Measurements from ENCODE around the gene SCRN3. TPM values are rescaled to one million over a fixed set of nuclear protein-coding genes. Genes with fewer than 3 reads are reported as not detected.

SCRN3 gene
- total RNA-seq, 2 donors from 2014 or later = 19.1 to 20.7 TPM

DNA sequence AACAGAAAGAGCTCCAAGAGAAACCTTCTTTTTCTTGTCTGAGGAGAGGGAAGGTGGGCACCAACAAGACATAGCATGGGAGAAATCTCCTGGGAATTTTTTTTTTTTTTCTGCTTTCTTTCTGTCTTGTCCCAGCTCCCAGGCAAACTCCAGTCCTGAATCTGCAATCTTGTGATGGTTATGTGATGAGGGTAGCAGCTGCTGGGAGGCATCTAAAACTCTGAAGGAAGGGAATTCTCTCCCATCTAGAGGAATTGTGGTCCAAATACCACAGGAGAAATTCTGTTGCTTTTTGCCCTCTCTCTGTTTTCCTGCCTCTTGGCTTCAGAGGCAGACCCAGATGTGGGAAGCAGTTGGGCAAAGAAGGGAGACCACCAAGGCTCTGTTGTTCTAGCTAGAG lies 16.7 kb downstream of the SCRN3 start:
- Histone ChIP-seq H3K27me3 (no peaks in the 10 kb centered on the region), H3K36me3 (no peaks in the 10 kb centered on the region), H3K9me3 (no peaks in the 10 kb centered on the region), H3K4me1 (no peaks in the 10 kb centered on the region), H3K9ac (ENCODE audit: low read depth in 2 of 2, low read length in 2 of 2) (no peak overlapping the region), H3K4me3 (no peak overlapping the region), H3K27ac (no peak overlapping the region)
- TF ChIP-seq, protein P1, sequence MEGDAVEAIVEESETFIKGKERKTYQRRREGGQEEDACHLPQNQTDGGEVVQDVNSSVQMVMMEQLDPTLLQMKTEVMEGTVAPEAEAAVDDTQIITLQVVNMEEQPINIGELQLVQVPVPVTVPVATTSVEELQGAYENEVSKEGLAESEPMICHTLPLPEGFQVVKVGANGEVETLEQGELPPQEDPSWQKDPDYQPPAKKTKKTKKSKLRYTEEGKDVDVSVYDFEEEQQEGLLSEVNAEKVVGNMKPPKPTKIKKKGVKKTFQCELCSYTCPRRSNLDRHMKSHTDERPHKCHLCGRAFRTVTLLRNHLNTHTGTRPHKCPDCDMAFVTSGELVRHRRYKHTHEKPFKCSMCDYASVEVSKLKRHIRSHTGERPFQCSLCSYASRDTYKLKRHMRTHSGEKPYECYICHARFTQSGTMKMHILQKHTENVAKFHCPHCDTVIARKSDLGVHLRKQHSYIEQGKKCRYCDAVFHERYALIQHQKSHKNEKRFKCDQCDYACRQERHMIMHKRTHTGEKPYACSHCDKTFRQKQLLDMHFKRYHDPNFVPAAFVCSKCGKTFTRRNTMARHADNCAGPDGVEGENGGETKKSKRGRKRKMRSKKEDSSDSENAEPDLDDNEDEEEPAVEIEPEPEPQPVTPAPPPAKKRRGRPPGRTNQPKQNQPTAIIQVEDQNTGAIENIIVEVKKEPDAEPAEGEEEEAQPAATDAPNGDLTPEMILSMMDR (IDR thresholded peaks at IDR 0.05) = no peak
- no peak for DNase-seq
- intact Hi-C loops (cut with DNase I) = no loop called here

DNA sequence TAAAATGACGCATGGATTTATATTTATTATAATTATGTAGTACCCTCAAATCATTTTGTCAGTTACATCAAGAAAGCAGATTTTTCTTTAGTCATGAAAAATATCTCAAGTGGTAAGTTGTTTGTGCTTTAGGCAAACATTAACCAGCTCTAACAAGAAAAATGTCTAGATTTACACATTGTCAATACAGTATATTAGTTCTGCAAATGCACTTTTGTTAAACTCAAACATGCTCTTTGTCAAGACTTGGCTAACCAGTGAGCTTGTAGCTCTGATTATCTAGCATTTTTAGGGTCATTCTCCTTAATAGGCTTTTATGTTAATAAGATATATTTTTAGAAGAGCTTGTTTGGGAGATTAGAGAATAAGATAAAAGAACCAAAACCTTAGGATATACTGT lies 32.7 kb downstream of the SCRN3 start:
- Histone ChIP-seq H3K36me3 (no peaks in the 10 kb centered on the region), H3K9ac (ENCODE audit: low read depth in 2 of 2, low read length in 2 of 2) (no peak overlapping the region), H3K27me3 (no peaks in the 10 kb centered on the region), H3K4me1 (no peaks in the 10 kb centered on the region), H3K27ac (no peak overlapping the region), H3K9me3 (no peaks in the 10 kb centered on the region), H3K4me3 (no peak overlapping the region)
- no peak for DNase-seq
- intact Hi-C loops (cut with DNase I) = no loop called here
- TF ChIP-seq, protein P1 (IDR thresholded peaks at IDR 0.05) = no peak

GRCh38 chr2:174430066-174430465 lies 34.5 kb downstream of the SCRN3 start:
- Histone ChIP-seq H3K9ac (ENCODE audit: low read depth in 2 of 2, low read length in 2 of 2) (no peak overlapping the region), H3K4me1 (no peaks in the 10 kb centered on the region), H3K9me3 (no peaks in the 10 kb centered on the region), H3K4me3 (no peak overlapping the region), H3K27ac (no peak overlapping the region), H3K27me3 (no peaks in the 10 kb centered on the region), H3K36me3 (no peaks in the 10 kb centered on the region)
- TF ChIP-seq, protein P1 (IDR thresholded peaks at IDR 0.05) = no peak
- DNase-seq = no peak
- intact Hi-C loops (cut with DNase I) = no loop called here

- no peaks in the 10 kb centered on the region for H3K9me3 ChIP-seq
- TF ChIP-seq, protein P1 (IDR thresholded peaks at IDR 0.05) = no peak
- no peaks in the 10 kb centered on the region for H3K36me3 ChIP-seq
- H3K27me3 ChIP-seq = no peaks in the 10 kb centered on the region
- H3K4me3 ChIP-seq = no peak overlapping the region
- DNase-seq = no peak
- H3K9ac ChIP-seq (ENCODE audit: low read depth in 2 of 2, low read length in 2 of 2) = no peak overlapping the region
- intact Hi-C loops (cut with DNase I) = no loop called here
- no peak overlapping the region for H3K27ac ChIP-seq
- no peaks in the 10 kb centered on the region for H3K4me1 ChIP-seq
Observed at GRCh38 chr2:174431902-174432301, 36.4 kb downstream of the SCRN3 start.

DNA sequence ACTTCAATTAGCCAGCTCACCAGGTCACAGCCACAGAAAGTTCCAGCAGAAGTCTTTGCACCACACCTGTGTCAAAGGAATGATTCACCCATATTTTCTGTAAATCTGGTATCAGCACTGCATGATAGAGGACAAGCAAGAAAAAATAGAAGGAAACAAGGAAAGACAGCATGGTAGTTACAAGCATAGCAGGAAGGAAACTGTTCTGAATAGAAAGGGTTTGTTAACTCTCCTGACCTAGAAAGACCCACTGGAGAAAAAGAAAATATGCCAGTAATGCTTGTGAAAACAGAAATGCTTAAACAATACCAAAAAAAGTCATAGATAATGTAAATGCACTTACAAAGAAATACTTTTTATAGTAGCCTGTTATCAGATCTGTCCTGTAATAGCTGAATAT lies 40.8 kb downstream of the SCRN3 start:
- H3K36me3 ChIP-seq = no peaks in the 10 kb centered on the region
- H3K9me3 ChIP-seq = no peaks in the 10 kb centered on the region
- TF ChIP-seq, protein P1 (IDR thresholded peaks at IDR 0.05) = no peak
- DNase-seq = no peak
- intact Hi-C loops (cut with DNase I) = no loop called here
- H3K27ac ChIP-seq = no peak overlapping the region
- no peak overlapping the region for H3K9ac ChIP-seq (ENCODE audit: low read depth in 2 of 2, low read length in 2 of 2)
- H3K4me3 ChIP-seq = no peak overlapping the region
- no peaks in the 10 kb centered on the region for H3K4me1 ChIP-seq
- no peaks in the 10 kb centered on the region for H3K27me3 ChIP-seq

All from colonic mucosa (tissue), 4 donors.